Measurements from ENCODE around the gene KCNH4. TPM values are rescaled to one million over a fixed set of nuclear protein-coding genes. Genes with fewer than 3 reads are reported as not detected.

The KCNH4 gene
- total RNA-seq, 2 donors from 2014 or later: not detected

GRCh38 chr17:42112552-42113176 is 68.3 kb downstream of the KCNH4 start, which contains the start of gene DHX58:
DHX58 (minus strand) TSS chr17:42112714; CDS start chr17:42111892, 822 bp downstream.
- Histone ChIP-seq H3K27me3 (no peaks in the 10 kb centered on the region), H3K4me3 (peak within 1 kb of the TSS; percentile 17 to 31), H3K36me3 (replicated peaks in 1 of 2; ENCODE audit: insufficient read depth in 1 of 2, low read depth in 2 of 2) (peaks cover 0 to under 1% of the 10 kb centered on the region in 2 donors), H3K4me1 (peaks cover 35% of the 10 kb centered on the region), H3K9me3 (no peaks in the 10 kb centered on the region), H3K27ac (peak within 1 kb of the TSS; percentile 79 to 90 (median 84))
- DNase-seq (peak; percentile 79 to 90 (median 84)), ATAC-seq (peak; percentile 88)
- intact Hi-C loops (cut with DNase I): loop anchor here (5.0 kb wide), 1 partner anchor 40 kb away; no protein-coding TSS in a partner anchor
- TF ChIP-seq POLR2A (IDR thresholded peaks at IDR 0.05): peak; percentile 31 to 73 (median 67)
- TF ChIP-seq, protein P1, sequence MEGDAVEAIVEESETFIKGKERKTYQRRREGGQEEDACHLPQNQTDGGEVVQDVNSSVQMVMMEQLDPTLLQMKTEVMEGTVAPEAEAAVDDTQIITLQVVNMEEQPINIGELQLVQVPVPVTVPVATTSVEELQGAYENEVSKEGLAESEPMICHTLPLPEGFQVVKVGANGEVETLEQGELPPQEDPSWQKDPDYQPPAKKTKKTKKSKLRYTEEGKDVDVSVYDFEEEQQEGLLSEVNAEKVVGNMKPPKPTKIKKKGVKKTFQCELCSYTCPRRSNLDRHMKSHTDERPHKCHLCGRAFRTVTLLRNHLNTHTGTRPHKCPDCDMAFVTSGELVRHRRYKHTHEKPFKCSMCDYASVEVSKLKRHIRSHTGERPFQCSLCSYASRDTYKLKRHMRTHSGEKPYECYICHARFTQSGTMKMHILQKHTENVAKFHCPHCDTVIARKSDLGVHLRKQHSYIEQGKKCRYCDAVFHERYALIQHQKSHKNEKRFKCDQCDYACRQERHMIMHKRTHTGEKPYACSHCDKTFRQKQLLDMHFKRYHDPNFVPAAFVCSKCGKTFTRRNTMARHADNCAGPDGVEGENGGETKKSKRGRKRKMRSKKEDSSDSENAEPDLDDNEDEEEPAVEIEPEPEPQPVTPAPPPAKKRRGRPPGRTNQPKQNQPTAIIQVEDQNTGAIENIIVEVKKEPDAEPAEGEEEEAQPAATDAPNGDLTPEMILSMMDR (IDR thresholded peaks at IDR 0.05): no peak
- 1 to 2% methylated on average over 9 to 10 of the region's 10 CpGs for WGBS, 2 donors

DNA sequence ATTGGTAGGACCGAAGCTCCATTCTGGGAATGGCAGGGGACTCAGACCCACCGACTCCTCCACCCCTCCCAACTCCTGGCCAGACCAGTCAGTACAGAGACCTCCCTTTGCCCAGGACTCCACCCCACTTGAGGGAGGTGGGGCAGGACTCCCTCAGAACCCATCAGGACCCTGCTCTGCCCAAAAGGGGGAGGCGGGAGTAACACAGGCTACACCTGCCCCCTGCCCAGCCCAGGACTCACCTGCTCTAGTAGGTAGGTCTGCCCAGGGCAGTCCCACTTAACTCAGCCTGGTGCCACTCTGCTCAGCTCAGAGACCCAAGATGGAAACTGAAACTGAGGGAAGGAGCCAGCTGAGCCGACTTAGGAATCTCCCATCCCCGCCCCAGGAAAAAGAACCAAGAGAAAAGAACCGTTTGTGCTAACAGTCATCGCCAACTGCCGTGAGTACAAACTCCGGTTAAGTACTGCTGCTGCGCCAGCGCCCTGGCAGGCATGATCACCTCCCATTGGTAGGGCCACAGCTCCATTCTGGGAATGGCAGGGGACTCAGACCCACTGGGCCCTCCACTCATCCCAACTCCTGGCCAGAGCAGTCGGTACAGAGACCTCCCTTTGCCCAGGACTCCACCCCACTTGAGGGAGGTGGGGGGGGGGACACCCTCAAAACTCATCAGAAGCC is 68.9 kb downstream of the KCNH4 start:
- intact Hi-C loops (cut with DNase I): loop anchor here (5.0 kb wide), 1 partner anchor 40 kb away; no protein-coding TSS in a partner anchor
- WGBS, 2 donors: 0 to 9% methylated on average over 8 to 12 of the region's 12 CpGs

DNA sequence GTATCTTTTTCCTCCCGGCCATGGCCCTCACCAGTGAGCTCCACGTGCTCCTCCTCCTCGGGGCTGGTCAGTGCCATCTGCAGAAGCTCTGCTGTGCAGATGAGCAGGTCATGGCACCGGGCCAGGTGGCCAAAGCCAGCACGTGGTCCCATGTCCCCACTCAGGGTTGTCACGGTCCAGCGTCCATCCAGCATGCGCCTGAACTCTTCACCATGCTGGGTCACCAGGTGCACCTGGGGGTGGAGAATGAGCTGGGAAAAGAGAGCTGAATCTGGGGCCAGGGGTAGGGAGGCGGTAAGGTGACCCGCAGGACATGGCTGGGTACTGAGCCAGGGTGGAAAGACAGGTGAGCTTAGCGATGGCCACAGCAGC is 69.7 kb downstream of the KCNH4 start:
- 84 to 95% methylated on average over 10 of the region's 11 CpGs for WGBS, 2 donors
- ATAC-seq: no peak
- H3K27ac ChIP-seq: peak overlapping the region in 3 of 4 donors; percentile 79 to 90 (median 86)

More for the DNA sequence above, 68.9 kb downstream of the KCNH4 start:
- no peak for TF ChIP-seq POLR2A (IDR thresholded peaks at IDR 0.05)
- TF ChIP-seq, protein P1 (IDR thresholded peaks at IDR 0.05): no peak
- H3K27ac ChIP-seq: peak overlapping the region; percentile 79 to 90 (median 84)
- H3K36me3 ChIP-seq (replicated peaks in 1 of 2; ENCODE audit: insufficient read depth in 1 of 2, low read depth in 2 of 2): no peaks in the 10 kb centered on the region
- peak overlapping the region; percentile 17 to 31 for H3K4me3 ChIP-seq
- no peaks in the 10 kb centered on the region for H3K27me3 ChIP-seq
- ATAC-seq: peak; percentile 34
- H3K9me3 ChIP-seq: no peaks in the 10 kb centered on the region
- peak; percentile 56 to 68 (median 58) for DNase-seq
- peaks cover 35% of the 10 kb centered on the region for H3K4me1 ChIP-seq

DNA sequence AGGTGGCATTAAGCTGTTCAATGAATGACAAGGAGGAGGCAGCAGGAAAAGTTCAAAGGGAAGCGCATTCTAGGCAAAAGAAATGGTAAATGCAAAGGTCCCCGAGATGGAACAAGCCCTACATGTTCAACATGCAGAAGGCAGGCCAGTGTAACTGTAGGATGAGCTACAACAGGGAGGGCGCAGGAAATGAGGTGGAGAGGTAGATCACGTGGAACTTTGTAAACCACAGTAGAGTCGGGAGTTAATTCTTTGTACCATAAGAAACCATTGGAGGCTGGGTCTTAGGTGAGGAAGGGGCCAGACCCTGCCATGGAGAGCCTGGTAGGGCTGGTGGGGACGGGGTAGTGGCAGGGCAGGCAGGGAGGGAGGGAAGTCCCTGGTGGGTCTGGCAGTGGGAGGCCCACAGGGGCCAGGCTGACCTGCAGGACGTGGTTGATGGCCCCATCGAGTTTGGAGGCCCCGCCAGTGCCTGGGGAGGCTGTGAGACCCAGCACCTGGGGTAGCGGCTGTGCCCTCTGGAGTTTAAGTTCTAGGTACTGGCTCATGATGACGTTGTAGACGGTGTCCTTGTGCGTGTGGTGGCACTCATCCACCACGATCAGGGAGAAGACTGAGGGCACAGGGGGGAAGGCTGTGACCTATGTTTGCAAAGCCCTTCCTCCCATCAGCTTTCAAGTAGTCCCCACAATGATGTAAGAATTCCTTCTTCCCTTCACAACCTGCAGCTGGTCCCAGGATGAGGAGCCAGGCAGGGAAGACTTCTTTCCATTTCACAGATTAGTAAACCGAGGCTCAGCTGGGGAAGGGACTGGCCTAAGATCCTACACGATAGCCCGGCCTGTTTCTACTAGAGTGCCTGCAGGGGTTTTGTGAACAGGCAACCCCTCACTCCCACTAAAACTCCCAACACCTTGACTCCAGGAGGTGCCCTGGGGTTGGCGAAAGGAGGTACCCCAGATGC is 70.4 kb downstream of the KCNH4 start:
- WGBS, 2 donors: 87 to 90% methylated on average over 17 to 18 of the region's 18 CpGs
- peak overlapping the region in 1 of 4 donors; percentile 90 for H3K27ac ChIP-seq
- no peak for ATAC-seq

More for the DNA sequence above, 69.7 kb downstream of the KCNH4 start:
- peaks cover 27% of the 10 kb centered on the region for H3K4me1 ChIP-seq
- no peaks in the 10 kb centered on the region for H3K36me3 ChIP-seq (replicated peaks in 1 of 2; ENCODE audit: insufficient read depth in 1 of 2, low read depth in 2 of 2)
- no peak for DNase-seq
- no peaks in the 10 kb centered on the region for H3K9me3 ChIP-seq
- no peaks in the 10 kb centered on the region for H3K27me3 ChIP-seq
- no peak overlapping the region for H3K4me3 ChIP-seq
- intact Hi-C loops (cut with DNase I): loop anchor here (5.0 kb wide), 1 partner anchor 39 kb away; no protein-coding TSS in a partner anchor
- TF ChIP-seq POLR2A (IDR thresholded peaks at IDR 0.05): no peak
- TF ChIP-seq, protein P1 (IDR thresholded peaks at IDR 0.05): no peak

More for the DNA sequence above, 70.4 kb downstream of the KCNH4 start:
- Histone ChIP-seq H3K4me1 (peaks cover 21% of the 10 kb centered on the region), H3K9me3 (no peaks in the 10 kb centered on the region), H3K4me3 (no peak overlapping the region), H3K36me3 (replicated peaks in 1 of 2; ENCODE audit: insufficient read depth in 1 of 2, low read depth in 2 of 2) (no peaks in the 10 kb centered on the region), H3K27me3 (no peaks in the 10 kb centered on the region)
- intact Hi-C loops (cut with DNase I): loop anchor here (5.0 kb wide), 1 partner anchor 38 kb away; no protein-coding TSS in a partner anchor
- DNase-seq: no peak
- TF ChIP-seq, protein P1 (IDR thresholded peaks at IDR 0.05): no peak
- no peak for TF ChIP-seq POLR2A (IDR thresholded peaks at IDR 0.05)

Data from body of pancreas (tissue), 4 donors.